GM21786 (cell line): Measurements from ENCODE around the gene ACTMAP.
"Not testable (repeated sequence)": the region's sequence is repeated elsewhere in the genome, so short reads cannot be mapped to it uniquely, and the experiment has no call there.

Experiments used
- ATAC-seq: cut with Tn5 transposase; IDR thresholded peaks from one replicate; pipeline ENCODE4 v1.9.1; 2021; ENCODE audit not compliant: unreplicated experiment

ACTMAP gene

DNA sequence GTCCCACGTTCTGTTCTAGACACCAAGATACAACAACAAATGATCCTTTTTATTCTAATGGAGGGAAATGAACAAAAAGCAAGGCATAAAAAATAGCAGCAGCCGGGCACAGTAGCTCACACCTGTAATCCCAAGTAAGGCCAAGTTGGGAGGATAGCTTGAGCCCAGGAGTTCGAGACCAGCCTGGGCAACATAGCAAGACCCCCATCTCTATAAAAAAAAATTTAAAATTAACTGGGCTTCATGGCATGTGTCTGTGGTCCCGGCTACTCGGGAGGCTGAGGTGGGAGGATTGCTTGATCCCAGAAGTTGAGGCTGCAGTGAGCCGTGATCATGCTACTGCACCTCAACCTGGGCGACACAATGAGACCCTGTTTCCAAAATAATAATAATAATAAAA is 26.1 kb upstream of the ACTMAP start:
- no peak for ATAC-seq

DNA sequence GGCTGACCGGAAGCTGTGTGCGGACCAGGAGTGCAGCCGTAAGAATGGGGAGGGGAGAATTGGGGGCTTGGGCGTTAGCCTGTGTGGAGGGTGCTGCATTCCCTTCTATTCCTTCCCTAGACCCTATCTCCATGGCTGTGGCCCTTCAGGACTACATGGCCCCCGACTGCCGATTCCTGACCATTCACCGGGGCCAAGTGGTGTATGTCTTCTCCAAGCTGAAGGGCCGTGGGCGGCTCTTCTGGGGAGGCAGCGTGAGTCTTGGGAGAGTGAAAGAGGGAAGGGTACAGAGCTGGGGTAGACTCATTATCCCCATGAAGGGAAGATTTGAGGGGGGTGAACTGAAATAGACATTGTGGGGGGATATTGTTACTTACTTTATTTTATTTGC is 25.4 kb upstream of the ACTMAP start:
- no peak for ATAC-seq

DNA sequence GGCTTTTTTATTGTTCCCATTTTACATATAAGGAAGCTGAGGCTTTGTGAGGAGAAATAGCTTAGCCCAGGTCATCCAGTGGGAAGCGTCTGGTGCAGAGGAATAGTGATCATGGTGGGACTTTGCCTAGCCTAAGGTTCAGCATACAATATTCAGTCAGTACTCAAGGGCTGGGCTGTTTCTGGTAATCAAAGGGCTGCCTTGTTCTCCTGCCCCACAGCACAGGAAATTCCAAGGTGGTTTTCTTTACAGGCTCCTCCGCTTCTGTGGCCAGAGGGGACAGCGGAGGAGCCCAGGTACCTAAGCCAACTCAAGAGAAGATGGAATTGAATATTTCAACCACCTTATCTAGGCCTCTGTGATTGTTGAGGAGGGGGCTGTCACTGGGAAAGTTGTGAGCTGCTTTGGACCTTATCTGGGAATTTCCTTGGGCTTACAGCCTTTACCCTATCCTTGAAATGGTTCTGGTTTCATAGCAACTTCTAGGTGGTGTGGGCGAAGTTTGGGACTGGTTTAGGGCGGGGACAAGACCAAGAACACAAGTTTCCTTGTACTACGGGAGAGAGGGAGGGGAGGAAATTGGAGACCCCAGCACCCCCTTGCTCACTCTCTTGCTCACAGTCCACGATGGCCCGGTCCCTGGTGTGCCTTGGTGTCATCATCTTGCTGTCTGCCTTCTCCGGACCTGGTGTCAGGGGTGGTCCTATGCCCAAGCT is 24.8 kb upstream of the ACTMAP start, which contains the start of gene MIA:
Gene MIA (plus strand): TSS at position 606 of the 716 bp plus-strand sequence. CDS start 22 bp downstream, at position 628.
- no peak for ATAC-seq

DNA sequence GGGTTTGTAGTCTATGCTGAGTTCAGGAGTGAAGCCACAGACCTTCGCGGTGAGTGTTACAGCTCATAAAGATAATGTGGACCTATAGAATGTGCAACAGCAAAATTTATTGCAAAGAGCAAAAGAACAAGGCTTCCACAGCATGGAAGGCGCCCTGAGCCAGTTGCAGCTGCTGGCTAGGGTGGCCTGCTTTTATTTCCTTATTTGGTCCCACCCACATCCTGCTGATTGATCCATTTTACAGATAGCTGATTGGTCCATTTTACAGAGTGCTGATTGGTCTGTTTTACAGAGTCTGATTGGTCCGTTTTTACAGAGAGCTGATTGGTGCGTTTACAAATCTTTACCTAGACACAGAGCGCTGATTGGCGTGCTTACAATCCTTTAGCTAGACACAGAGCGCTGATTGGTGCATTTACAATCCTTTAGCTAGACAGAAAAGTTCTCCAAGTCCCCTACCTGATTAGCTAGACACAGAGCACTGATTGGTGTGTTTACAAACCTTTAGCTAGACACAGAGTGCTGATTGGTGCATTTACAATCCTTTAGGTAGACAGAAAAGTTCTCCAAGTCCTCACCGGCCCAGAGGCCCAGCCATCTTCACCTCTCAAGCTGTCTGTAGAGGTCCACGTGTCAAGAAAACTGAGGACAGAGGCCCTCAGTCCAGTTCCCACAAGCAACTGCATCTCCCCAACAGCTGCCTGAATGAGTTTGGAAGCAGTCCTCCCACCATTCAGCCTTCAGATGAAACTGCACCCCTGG is 21.0 kb upstream of the ACTMAP start:
- ATAC-seq, result not testable (repeated sequence)

DNA sequence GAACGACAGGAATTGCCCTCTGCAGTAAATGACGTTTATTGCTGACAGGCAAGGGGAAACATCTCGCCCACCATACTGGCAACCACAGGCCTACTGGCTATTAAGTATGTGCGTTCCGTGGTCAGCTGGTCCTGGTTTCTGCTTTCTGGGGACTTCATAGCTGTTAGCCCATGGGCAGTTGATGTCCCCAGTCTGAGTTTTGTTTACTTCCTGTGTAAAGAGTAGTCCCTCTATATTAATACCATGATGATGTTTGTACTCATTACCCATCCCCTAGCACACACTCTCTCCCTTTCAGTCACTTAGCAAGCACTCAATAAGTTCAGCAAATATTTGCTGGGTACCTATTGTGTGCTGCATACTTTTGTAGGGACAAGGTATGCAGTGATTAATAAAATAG is 18.6 kb upstream of the ACTMAP start:
- no peak for ATAC-seq

DNA sequence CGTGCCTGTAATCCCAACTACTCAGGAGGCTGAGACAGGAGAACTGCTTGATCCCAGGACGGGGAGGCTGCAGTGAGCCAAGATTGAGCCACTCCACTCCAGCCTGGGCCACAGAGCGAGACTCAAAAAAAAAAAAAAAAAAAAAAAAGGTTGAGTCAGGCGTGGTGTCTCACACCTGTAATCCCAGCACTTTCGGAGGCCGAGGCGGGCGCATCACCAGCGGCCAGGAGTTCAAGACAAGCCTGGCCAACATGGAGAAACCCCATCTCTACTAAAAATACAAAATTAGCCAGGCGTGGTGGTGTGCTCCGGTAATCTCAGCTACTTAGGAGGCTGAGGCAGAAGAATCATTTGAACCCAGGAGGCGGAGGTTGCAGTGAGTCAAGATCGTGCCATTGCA is 16.1 kb upstream of the ACTMAP start:
- not testable (repeated sequence) for ATAC-seq

DNA sequence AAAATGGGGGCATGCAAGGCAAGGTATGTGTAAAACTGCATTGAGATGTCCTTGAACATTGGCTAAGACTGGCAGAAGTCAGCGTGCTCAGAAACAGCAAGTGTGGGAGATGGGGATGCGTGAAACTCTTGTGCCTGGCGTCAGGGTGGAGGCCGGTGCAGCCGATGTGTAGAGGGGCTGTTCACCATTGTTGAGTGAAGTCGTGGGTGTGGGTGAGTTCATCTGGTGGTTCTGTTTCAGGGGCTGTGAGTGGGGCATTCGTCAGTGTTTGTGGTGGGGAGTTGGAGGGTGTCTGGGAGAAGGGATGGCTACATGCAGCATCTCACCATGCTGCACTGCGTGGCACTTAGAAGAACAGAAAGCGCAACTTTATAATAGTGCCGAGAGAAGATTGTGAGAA is 13.7 kb upstream of the ACTMAP start:
- no peak for ATAC-seq

DNA sequence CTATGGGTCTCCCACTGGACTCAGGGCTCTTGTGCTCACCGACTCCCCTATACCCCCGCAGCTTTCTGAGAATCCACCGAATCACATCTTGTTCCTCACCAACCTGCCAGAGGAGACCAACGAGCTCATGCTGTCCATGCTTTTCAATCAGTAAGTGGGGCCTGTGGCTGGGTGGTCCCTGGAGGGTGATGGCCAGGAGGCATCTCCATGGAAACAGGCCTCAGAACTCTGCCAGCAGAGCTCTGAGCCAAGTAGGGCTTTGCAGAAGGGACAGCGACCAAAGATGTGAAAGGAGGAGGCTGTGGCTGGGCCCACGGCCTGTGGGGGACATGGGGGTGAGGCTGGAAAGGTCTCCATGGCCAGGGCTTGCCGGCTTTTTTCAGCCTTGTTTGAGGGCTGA is 13.2 kb upstream of the ACTMAP start:
- no peak for ATAC-seq

DNA sequence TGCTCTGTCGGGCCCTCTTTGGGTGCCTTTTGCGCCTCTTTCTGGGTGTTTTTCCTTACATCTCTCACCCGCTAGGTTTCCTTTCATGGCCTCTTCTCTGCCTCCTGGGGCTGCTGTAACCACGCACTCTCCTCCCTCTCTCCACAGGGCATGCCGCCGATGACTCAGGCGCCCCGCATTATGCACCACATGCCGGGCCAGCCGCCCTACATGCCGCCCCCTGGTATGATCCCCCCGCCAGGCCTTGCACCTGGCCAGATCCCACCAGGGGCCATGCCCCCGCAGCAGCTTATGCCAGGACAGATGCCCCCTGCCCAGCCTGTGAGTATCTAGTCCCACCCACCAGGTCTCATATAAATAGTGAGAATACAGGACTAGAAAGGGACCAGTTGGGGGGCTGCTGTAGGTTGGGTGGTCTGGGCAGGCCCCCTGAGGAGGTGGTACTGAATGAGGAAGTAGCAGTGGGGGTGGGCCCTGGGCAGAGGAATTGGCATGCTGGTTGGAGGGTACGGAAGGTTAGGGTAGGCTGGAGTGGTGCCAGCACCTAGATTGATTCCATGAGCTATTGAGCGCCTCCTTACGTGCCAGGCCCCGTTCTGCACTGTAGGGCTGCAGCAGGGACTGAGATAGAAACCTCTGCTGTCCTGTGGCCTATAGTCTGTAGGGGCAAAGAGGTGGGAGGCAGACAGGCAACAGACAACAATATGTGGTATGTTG is 12.6 kb upstream of the ACTMAP start:
- no peak for ATAC-seq

DNA sequence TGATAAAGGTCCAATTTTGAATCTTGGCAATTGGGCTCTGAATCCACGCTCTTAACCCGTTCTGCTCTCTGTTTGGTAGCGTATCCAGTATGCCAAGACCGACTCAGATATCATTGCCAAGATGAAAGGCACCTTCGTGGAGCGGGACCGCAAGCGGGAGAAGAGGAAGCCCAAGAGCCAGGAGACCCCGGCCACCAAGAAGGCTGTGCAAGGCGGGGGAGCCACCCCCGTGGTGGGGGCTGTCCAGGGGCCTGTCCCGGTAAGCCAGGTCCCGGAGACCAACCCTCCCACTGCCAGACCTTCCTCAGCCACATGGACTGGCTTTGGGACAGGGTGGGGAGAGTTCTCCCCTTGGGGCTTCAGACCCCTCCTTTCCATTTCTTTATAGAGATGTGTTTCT is 9.1 kb upstream of the ACTMAP start:
- ATAC-seq, result no peak

DNA sequence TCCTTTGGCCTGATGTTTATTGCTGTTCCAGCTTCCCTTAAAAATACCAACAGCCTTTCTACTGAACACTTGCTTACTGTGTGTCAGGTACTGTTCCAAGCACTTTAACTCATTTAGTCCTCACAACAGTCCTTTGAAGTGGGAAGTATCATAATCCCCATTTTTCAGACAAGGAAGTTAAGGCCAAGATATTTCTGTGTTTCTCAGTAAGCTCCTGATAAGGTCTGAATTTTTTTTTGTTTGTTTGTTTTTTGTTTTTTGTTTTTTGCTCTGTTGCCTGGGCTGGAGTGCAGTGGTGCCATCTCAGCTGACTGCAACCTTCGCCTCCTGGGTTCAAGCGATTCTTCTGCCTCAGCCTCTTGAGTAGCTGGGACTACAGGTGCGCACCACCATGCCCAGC is 8.2 kb upstream of the ACTMAP start:
- ATAC-seq, result no peak

DNA sequence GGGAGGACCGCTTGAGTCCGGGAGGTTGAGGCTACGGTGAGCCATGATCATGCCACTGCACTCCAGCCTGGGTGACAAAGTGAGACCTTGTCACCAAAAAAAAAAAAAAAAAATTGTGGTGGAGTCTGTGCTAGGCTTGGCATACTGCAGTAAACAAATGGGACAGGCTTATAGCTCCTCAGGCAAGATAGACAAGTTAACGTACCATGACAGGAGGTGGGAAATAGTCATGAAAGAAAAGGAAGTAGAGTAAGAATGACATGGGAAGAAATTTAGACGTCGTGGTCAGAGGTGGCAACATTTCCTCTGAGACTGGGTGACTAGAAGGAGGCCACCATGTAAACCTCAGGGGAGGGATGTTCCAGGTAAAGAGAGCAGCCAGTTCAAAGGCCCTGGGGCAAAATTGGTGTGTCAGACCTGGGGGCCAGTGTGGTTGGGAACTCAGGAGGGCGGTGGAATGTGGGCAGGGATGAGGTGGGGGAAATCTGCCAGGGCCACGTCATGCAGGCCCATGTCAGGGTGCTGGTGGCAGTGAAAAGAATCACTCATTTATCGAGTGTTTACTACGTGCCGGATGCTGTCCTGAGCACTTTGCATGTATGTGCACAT is 6.3 kb upstream of the ACTMAP start:
- ATAC-seq, result no peak

DNA sequence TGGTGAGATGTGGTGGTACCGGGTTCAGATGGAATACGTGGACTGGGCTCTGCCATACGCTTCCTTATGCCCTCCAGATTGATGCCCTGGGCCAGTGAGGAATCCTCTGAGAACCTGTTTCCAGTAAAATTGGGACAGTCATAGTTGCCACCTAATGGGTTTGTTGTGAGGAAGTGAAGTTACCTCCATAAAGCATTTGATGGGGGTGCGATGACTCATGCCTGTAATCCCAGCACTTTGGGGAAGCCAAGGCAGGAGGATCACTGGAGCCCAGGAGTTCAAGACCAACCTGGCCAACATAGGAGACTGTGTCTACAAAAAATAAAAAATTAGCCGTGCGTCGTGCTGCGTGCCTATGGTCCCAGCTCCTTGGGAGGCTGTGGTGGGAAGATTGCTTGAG is 5.5 kb upstream of the ACTMAP start:
- no peak for ATAC-seq

DNA sequence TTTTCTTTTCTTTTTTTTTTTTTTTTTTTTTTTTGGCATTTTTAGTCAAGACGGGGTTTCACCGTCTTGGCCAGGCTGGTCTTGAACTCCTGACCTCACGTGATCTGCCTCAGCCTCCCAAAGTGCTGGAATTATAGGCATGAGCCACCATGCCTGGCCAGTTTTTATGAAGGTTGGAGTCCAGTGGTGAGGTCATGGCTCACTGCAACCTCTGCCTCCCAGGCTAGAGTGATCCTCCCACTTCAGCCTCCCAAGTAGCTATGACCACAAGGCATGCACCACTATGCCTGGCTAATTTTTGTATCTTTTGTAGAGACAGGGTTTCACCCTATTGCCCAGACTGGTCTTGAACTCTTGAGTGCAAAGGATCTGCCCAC is 5.0 kb upstream of the ACTMAP start:
- ATAC-seq, result no peak

DNA sequence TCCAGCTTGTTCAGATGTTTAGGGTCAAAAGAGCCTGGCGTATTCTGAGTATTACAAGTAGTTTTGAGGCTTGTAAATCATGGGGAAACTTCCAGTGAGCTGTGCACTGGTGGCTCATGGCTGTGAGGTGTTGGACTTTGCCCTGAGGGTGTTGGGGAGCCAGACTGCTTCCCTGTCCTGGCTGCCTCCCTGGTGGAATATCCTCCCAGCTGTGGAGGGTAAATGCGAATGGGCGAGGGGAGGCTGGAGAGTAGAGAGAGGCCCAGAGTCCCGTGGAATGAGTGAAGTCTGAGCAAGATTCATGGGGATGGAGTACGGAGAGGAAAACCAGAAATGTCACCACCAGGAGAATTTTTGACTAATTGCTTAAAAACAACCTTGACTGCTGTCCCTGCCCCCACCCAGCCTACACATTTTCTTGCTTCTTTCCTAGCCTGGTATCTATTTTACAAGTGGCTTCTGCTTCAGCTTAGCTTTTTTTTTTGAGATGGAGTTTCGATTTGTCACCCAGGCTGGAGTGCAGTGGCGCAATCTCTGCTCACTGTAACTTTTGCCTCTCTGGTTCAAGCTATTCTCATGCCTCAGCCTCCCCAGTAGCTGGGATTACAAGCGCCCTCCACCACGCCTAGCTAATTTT is 4.5 kb upstream of the ACTMAP start:
- ATAC-seq, result no peak

DNA sequence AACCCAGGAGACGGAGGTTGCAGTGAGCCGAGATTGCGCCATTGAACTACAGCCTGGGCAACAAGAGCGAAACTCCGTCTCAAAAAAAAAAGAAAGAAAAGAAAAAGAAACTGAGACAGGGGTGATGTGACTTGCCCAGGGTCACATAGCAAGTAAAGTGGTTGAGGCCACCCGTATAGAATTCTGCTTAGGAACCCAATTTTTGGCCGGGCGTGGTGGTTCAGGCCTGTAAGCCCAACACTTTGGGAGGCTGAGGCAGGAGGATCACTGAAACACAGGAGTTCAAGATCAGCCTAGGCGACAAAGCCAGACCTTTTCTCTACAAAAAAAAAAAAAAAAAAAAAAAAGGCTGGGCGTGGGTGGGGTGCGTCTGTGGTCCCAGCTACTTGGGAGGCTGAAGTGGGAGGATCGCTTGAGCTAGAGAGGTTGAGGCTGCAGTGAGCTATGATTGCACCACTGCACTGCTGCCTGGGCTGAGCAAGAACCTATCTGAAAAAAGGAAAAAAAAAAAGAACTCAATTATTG is 2.0 kb upstream of the ACTMAP start:
- ATAC-seq, result no peak

DNA sequence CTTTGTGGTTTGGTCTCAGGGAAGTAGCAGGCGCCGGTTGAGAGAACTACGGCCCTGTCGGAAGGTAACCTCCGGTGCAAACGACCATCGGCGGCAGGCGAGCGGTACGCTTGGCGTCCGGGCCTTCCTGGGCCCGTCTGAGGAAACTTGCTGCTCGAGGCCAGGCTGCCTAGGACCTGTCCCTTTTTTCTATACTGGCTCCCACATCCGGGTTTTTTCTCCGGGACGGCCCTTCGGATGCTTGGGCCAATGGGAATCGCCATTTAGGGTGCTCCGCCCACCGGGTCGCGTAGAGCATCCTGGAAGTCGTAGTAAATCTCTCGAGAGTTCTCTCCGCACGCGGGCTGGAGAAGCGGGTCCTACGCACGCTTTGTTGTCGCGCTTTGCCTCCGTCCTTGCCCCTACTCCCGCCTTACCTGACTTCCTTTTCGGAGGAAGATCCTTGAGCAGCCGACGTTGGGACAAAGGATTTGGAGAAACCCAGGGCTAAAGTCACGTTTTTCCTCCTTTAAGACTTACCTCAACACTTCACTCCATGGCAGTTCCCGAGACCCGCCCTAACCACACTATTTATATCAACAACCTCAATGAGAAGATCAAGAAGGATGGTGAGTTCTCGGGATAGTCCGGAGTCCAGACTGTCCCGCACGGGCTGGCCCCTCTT is 729 bp upstream of the ACTMAP start, which contains the start of gene SNRPA:
Gene SNRPA (plus strand): TSS at position 330 of the 664 bp plus-strand sequence. CDS start 206 bp downstream, at position 536.
- ATAC-seq, result peak; percentile 55

DNA sequence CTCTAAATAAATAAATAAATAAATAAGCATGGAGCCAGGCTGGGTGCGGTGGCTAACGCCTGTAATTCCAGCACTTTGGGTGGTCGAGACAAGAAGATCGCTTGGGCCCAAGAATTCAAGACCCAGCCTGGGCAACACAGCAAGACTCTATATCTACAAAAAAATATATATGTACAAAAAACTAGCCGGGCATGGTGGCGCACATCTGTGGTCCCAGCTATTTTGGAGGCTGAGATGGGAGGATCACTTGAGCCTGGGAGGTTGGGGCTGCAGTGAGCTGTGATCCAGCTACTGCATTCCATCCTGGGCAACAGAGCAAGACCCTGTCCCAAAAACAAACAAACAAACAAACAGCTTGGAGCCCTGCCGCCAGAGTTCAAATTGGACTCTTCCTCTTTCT is 2.7 kb downstream of the ACTMAP start:
- no peak for ATAC-seq

DNA sequence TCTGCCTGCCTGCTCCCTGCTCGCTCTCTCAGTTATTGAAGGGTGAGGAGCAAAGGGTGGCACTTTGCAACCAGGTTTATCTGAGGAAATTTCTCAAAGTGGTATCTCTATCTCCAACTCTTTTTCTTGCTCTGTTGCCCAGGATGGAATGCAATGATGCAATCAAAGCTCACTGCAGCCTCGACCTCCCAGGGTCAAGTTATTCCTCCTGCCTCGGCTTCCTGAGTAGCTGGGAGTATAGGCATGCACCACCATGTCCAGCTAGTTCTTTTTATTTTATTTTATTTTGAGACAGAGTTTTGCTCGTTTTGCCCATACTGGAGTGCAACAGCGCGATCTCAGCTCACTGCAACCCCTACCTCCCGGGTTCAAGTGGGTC is 4.9 kb downstream of the ACTMAP start:
- no peak for ATAC-seq
